DMS79 (cell line): Measurements from ENCODE around the gene ESX1.
"Not testable (repeated sequence)": the region's sequence is repeated elsewhere in the genome, so short reads cannot be mapped to it uniquely, and the experiment has no call there.

Source experiments
- DNase-seq: peaks from one replicate; lab custom pipeline; 2025; lab: John Stamatoyannopoulos, UW

Gene ESX1

GRCh38 chrX:104254442-104255115 is at the start of gene ESX1:
ESX1 (minus strand) TSS chrX:104254933; CDS start chrX:104254849, 84 bp downstream.
- no peak for DNase-seq

GRCh38 chrX:104295636-104296035 is 40.9 kb upstream of the ESX1 start:
- DNase-seq: no peak

DNA sequence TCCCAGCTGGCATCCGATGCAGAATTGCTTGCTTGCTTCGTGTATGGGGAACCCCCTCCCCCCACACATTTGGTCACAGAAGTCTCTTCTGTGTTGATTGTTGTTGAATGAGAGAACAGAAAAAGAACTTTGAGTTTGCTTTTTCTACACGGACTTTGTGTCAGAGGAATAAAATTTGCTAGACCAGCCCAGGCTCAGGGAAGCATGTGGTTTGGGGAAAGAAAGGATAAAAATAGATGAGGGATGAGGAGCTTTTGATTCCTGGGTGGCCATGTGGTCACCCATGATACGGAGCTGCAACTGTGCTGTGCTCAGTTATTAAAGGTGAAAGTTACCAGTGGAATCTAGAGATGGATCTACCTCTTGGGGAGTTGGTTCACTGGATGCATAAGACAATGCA is 34.2 kb upstream of the ESX1 start:
- DNase-seq: no peak

- no peak for DNase-seq
Measured at GRCh38 chrX:104288269-104288668, 33.5 kb upstream of the ESX1 start.

GRCh38 chrX:104285201-104285600 is 30.5 kb upstream of the ESX1 start:
- DNase-seq: no peak

DNA sequence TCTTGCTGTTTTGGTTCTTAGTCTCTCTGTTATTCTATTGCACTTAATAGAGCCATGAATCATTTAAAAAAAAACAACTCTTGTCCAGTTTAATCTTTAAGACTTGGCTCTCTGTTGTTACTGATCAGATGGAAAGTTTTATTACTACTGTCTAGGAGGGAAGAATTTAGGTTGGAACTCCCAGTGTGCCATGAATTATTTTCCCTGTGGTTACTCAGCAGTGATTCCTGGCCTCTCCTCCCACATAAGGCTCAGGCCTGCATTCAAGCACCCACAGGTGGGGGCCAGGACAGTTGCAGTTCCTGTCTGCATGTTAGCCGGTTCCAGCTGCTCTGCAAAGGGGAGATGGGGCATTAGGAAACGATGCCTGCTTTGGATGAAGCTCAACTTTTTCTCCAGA is 29.8 kb upstream of the ESX1 start:
- no peak for DNase-seq

- no peak for DNase-seq
Measured at GRCh38 chrX:104282166-104282725, 27.5 kb upstream of the ESX1 start.

DNA sequence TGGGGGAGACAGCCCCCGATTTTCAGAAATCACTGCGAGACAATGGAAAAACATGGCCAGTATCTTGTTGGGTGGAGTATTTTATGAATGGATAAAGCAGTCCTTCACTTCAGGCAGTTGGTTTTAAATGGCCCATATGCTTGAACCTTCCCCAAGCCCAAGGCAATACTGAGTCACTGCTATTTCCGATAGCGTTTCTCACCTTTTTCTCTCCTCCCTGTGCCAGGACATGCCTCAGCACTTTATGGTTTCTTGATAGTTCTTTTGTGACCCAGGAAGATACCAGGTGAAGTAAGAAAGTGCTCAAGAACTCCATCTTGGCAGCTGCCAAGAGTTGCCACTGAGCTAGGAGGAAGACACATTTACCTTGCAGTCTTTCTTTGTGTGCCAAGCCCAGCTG is 26.8 kb upstream of the ESX1 start:
- DNase-seq: no peak

- no peak for DNase-seq
Measured at GRCh38 chrX:104280609-104281008, 25.9 kb upstream of the ESX1 start.

GRCh38 chrX:104270916-104271512 is 16.3 kb upstream of the ESX1 start:
- no peak for DNase-seq

GRCh38 chrX:104270212-104270611 is 15.5 kb upstream of the ESX1 start:
- no peak for DNase-seq

DNA sequence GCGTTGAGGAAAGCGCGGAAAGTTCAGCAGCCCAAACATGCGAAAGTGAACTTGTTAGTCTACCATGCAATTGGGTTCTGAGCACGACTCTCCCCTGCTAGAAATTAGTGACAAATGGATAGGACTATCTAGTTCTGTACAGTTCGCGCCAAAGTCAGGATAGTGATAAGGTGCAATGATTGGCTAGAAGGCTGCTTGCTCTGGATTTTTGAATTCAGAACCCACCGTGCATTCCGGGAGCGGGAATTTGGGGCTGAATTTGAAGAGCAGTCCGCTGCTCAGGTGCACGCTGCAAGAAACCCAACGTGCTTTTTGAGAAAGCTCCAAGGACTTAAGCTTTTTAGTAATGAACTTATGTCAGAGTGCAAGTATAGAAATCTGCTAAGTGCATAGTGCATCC is 732 bp upstream of the ESX1 start:
- DNase-seq: no peak

GRCh38 chrX:104253567-104254441 is 929 bp downstream of the ESX1 start:
- DNase-seq: no peak

DNA sequence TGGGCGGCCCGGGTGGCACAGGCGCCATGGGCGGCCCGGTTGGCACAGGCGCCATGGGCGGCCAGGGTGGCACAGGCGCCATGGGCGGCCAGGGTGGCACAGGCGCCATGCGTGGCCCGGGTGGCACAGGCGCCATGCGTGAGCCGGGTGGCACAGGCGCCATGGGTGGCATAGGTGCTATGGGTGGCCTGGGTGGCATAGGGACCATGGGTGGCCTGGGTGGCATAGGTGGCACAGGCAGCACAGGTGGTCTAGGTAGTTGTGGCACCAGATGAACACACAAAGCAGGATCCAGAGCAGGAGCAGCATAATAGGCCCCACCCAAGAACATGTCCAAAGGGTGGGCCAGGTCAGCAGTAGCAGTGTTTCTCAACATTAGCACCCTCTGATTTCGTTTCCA is 4.3 kb downstream of the ESX1 start:
- no peak for DNase-seq

- DNase-seq: not testable (repeated sequence)
Measured at GRCh38 chrX:104230060-104230459, 24.7 kb downstream of the ESX1 start.

DNA sequence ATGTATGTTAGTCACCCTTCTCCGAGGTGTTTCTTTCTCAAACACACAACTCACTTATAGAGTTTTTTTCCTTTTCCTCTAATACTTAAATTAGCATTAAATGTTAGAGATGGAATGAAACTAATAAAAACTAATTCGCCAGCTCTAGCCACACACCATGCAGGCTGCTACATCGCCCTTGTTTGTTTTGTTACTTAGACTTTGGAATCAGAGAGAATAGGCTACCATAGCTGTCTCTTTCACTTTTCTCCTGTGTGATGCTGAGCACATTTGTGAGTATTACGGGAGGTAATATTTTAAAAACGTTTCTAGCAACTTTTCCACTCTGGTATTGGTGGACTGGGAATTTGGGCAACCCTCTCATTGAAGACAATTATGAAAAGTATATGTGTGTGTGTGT is 43.5 kb downstream of the ESX1 start:
- no peak for DNase-seq

DNA sequence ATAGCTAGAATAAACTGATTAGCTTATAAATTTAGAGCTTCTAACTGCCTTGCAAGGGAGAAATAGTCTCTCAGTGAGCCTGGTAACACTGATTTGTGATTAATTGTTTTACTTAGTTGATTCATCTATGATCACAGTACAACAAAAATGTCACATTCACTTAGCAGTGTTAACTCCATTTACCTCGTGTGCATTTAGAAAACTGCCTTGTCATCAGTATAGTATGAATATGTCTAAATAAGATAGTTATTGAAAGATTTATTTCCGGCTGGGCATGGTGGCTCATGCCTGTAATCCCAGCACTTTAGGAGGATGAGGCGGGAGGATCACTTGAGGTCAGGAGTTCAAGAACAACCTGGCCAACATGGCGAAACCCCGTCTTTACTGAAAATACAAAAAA is 49.2 kb downstream of the ESX1 start:
- no peak for DNase-seq
